ENCODE measurements around the gene C20orf202.
"Not testable (repeated sequence)": the region's sequence is repeated elsewhere in the genome, so short reads cannot be mapped to it uniquely, and the experiment has no call there.

The C20orf202 gene

GRCh38 chr20:1242530-1242929, 39.3 kb downstream of the C20orf202 start:
- no peak for DNase-seq (ENCODE audit: low read depth in 1 of 2, low spot score in 1 of 2)

- DNase-seq (ENCODE audit: low read depth in 1 of 2, low spot score in 1 of 2) = no peak
Observed at GRCh38 chr20:1245578-1245977, 42.3 kb downstream of the C20orf202 start.

GRCh38 chr20:1247689-1248088, 44.4 kb downstream of the C20orf202 start:
- no peak for DNase-seq (ENCODE audit: low read depth in 1 of 2, low spot score in 1 of 2)

- not testable (repeated sequence) for DNase-seq (ENCODE audit: low read depth in 1 of 2, low spot score in 1 of 2)
Observed at GRCh38 chr20:1250282-1250681, 47.0 kb downstream of the C20orf202 start.

- DNase-seq (ENCODE audit: low read depth in 1 of 2, low spot score in 1 of 2) = no peak
Observed at GRCh38 chr20:1252416-1252815, 49.2 kb downstream of the C20orf202 start.

GRCh38 chr20:1254254-1254653, 51.0 kb downstream of the C20orf202 start:
- DNase-seq (ENCODE audit: low read depth in 1 of 2, low spot score in 1 of 2) = no peak

- no peak for DNase-seq (ENCODE audit: low read depth in 1 of 2, low spot score in 1 of 2)
Observed at GRCh38 chr20:1255675-1256074, 52.4 kb downstream of the C20orf202 start.

Measured in activated CD4-positive, alpha-beta T cell treated with anti-CD3 and anti-CD28 coated beads, Interleukin-2, amount 50 U/mL, for 24 hours (primary cell).